HCT116 (cell line): ENCODE data around the gene INS. TPM values are rescaled to one million over a fixed set of nuclear protein-coding genes. Genes with fewer than 3 reads are reported as not detected.

Experiments used
- ATAC-seq: fragments of 200-7000 bp; cut with Tn5 transposase; 2 replicates; pipeline ENCODE4 v1.9.1; 2020; ENCODE audit warnings: mild to moderate bottlenecking, moderate library complexity
- BruUV-seq: library from RNA; stranded (reverse); fragments of 400-500 nt; replicated peaks from 2 replicates; lab custom pipeline; 2021; lab: Mats Ljungman, UMichigan
- CTCF ChIA-PET: fragments of 300-600 bp; sonication (Branson Sonifier 250); formaldehyde crosslinking; loops from one replicate; lab custom pipeline; 2021; ENCODE audit warnings: antibody characterized with exemption; lab: Charles Lee
- POLR2A ChIA-PET: fragments of 300-600, 350-600 bp; sonication (Branson Sonifier 250); formaldehyde crosslinking; loops from one replicate; lab custom pipeline; 2021; ENCODE audit warnings: antibody characterized with exemption; lab: Charles Lee
- RAD21 ChIA-PET, 2 experiments: fragments of 300-600 bp; sonication (Branson Sonifier 250); formaldehyde crosslinking; loops; one replicate each; lab custom pipeline; 2023; ENCODE audit warnings: low total read pairs in 2 of 2; ENCODE audit not compliant: uncharacterized antibody in 2 of 2, unreplicated experiment in 2 of 2, low non-redundant PET in 1 of 2; lab: Charles Lee
- DNase-seq: peaks from one replicate; pipeline ENCODE4 v3.0.0-alpha.2; 2010; ENCODE audit warnings: low read depth, low spot score
- H2AFZ ChIP-seq: fragments of 200-600 bp; shearing (Covaris generic), sonication (generic); 2 replicates; pipeline ENCODE4 v1.6.1; 2017; ENCODE audit warnings: low read depth, mixed run types, mixed read lengths, antibody characterized with exemption, low read length; ENCODE audit not compliant: poor library complexity, severe bottlenecking
- H3K27ac ChIP-seq: 2 replicates; pipeline ENCODE4 v1.5.1; 2012; ENCODE audit warnings: low read depth, low read length
- H3K27me3 ChIP-seq: fragments of 200-600 bp; sonication (generic); 2 replicates; pipeline ENCODE4 v1.6.1; 2016; ENCODE audit warnings: mixed run types, low read length, mixed read lengths; ENCODE audit not compliant: insufficient read depth
- H3K36me3 ChIP-seq, 2 experiments: fragments of 200-500 bp in 1 of 2; fragments of 200-600 bp in 1 of 2; sonication (Bioruptor generic) in 1 of 2; sonication (generic) in 1 of 2; 2 replicates each; pipeline versions ENCODE4 v1.5.1 to v1.6.1; 2014 to 2016; ENCODE audit warnings: low read length in 2 of 2, inconsistent platforms in 1 of 2, mixed read lengths in 1 of 2, mixed run types in 1 of 2; ENCODE audit not compliant: insufficient read depth in 2 of 2, control insufficient read depth in 1 of 2
- H3K4me1 ChIP-seq, 2 experiments: fragments of 200-600 bp in 1 of 2; sonication (generic) in 1 of 2; 2 replicates each; pipeline versions ENCODE4 v1.5.1 to v1.6.1; 2012 to 2017; ENCODE audit warnings: low read length in 2 of 2, inconsistent platforms in 1 of 2, mild to moderate bottlenecking in 1 of 2, mixed read lengths in 1 of 2, mixed run types in 1 of 2, moderate library complexity in 1 of 2; ENCODE audit not compliant: insufficient read depth in 2 of 2, control insufficient read depth in 1 of 2
- H3K4me2 ChIP-seq: fragments of 200-600 bp; sonication (generic); 2 replicates; pipeline ENCODE4 v1.6.1; 2017; ENCODE audit warnings: mixed run types, low read length, mixed read lengths
- H3K4me3 ChIP-seq, 2 experiments: fragments of 200-600 bp in 1 of 2; sonication (generic) in 1 of 2; replicated peaks in 1 of 2; 2 replicates each; pipeline ENCODE4 v1.5.1; 2011 to 2016; ENCODE audit warnings: low read length in 2 of 2, control low read depth in 1 of 2, low read depth in 1 of 2, mild to moderate bottlenecking in 1 of 2, mixed read lengths in 1 of 2, mixed run types in 1 of 2
- H3K79me2 ChIP-seq: fragments of 200-600 bp; sonication (generic); 2 replicates; pipeline ENCODE4 v1.6.1; 2017; ENCODE audit warnings: mild to moderate bottlenecking, mixed run types, low read length, moderate library complexity, mixed read lengths; ENCODE audit not compliant: insufficient read depth
- H3K9ac ChIP-seq: fragments of 200-600 bp; sonication (generic); 2 replicates; pipeline ENCODE4 v1.6.1; 2016; ENCODE audit warnings: low read length, mixed read lengths
- H3K9me2 ChIP-seq: fragments of 200-600 bp; sonication (generic), shearing (Covaris generic); 2 replicates; pipeline ENCODE4 v1.6.1; 2017; ENCODE audit warnings: mixed run types, mild to moderate bottlenecking, moderate library complexity; ENCODE audit not compliant: insufficient read depth
- H3K9me3 ChIP-seq, 2 experiments: fragments of 200-500 bp in 1 of 2; fragments of 200-600 bp in 1 of 2; sonication (Bioruptor generic) in 1 of 2; sonication (generic) in 1 of 2; 2 replicates each; pipeline ENCODE4 v1.6.1; 2014 to 2017; ENCODE audit warnings: low read length in 2 of 2, mixed read lengths in 2 of 2, inconsistent platforms in 1 of 2, low read depth in 1 of 2, mild to moderate bottlenecking in 1 of 2, mixed run types in 1 of 2, moderate library complexity in 1 of 2; ENCODE audit not compliant: control insufficient read depth in 1 of 2, insufficient read depth in 1 of 2
- H4K20me1 ChIP-seq: fragments of 200-600 bp; sonication (generic), shearing (Covaris generic); 2 replicates; pipeline ENCODE4 v1.6.1; 2017; ENCODE audit warnings: mixed run types, mild to moderate bottlenecking, moderate library complexity; ENCODE audit not compliant: insufficient read depth
- ATF3 ChIP-seq: IDR thresholded peaks from 2 replicates; pipeline ENCODE4 v1.6.1; 2012
- CBX3 ChIP-seq: IDR thresholded peaks from 2 replicates; pipeline ENCODE4 v1.6.1; 2012; ENCODE audit warnings: low read depth
- CTCF ChIP-seq, 3 experiments: fragments of 200-600 bp in 1 of 3; sonication (generic) in 1 of 3; IDR thresholded peaks in 2 of 3; conservative IDR thresholded peaks in 1 of 3; 2 replicates each; pipeline ENCODE4 v1.5.1; 2012 to 2017; ENCODE audit warnings: low read depth in 2 of 3, low read length in 2 of 3, antibody characterized with exemption in 1 of 3, borderline replicate concordance in 1 of 3, control low read depth in 1 of 3, mild to moderate bottlenecking in 1 of 3, mixed read lengths in 1 of 3, mixed run types in 1 of 3, moderate library complexity in 1 of 3; ENCODE audit not compliant: insufficient read depth in 1 of 3
- EGR1 ChIP-seq: IDR thresholded peaks from 2 replicates; pipeline ENCODE4 v1.6.1; 2012; ENCODE audit warnings: low read depth
- EZH2 ChIP-seq: fragments of 200-600 bp; sonication (generic); IDR thresholded peaks from 2 replicates; pipeline ENCODE4 v1.6.1; 2017; ENCODE audit warnings: antibody characterized with exemption, mixed run types
- EZH2phosphoT487 ChIP-seq: fragments of 200-600 bp; IDR thresholded peaks from 2 replicates; pipeline ENCODE4 v1.6.1; 2018; ENCODE audit warnings: antibody characterized with exemption, borderline replicate concordance
- FOSL1 ChIP-seq: IDR thresholded peaks from 2 replicates; pipeline ENCODE4 v1.6.1; 2012; ENCODE audit warnings: low read depth
- JUND ChIP-seq: IDR thresholded peaks from 2 replicates; pipeline ENCODE4 v1.6.1; 2012
- MAX ChIP-seq: IDR thresholded peaks from 2 replicates; pipeline ENCODE4 v1.6.1; 2012
- POLR2AphosphoS5 ChIP-seq: IDR thresholded peaks from 2 replicates; pipeline ENCODE4 v1.6.1; 2011; ENCODE audit warnings: mild to moderate bottlenecking, low read depth, low read length, moderate library complexity
- REST ChIP-seq: IDR thresholded peaks from 2 replicates; pipeline ENCODE4 v1.6.1; 2012; ENCODE audit warnings: low read depth
- SP1 ChIP-seq: IDR thresholded peaks from 2 replicates; pipeline ENCODE4 v1.6.1; 2012; ENCODE audit warnings: low read depth
- YY1 ChIP-seq: IDR thresholded peaks from 2 replicates; pipeline ENCODE4 v1.6.1; 2011; ENCODE audit warnings: low read length, low read depth, moderate library complexity, mild to moderate bottlenecking; ENCODE audit not compliant: insufficient replicate concordance; ENCODE audit errors: extremely low read depth
- ZBTB33 ChIP-seq: IDR thresholded peaks from 2 replicates; pipeline ENCODE4 v1.6.1; 2011; ENCODE audit warnings: mild to moderate bottlenecking, low read length, moderate library complexity; ENCODE audit not compliant: insufficient replicate concordance; ENCODE audit errors: extremely low read depth
- ZFX ChIP-seq: fragments of 450-650 bp; IDR thresholded peaks from 2 replicates; pipeline ENCODE4 v1.6.1; 2017
- ZNF274 ChIP-seq: fragments of 200-500 bp; sonication (Bioruptor generic); IDR thresholded peaks from 2 replicates; pipeline ENCODE4 v1.6.1; 2014; ENCODE audit warnings: mild to moderate bottlenecking, low read depth, low read length, inconsistent platforms
- intact Hi-C: fragments of 100-400 bp; cut with micrococcal nuclease; formaldehyde crosslinking; loops from 2 replicates; pipeline ENCODE4 v1.10.0; 2022
- total RNA-seq: library from RNA; stranded (reverse); gene quantifications from one replicate; pipeline ENCODE4 v1.2.1, GENCODE V29; 2021; ENCODE audit not compliant: unreplicated experiment

The INS gene
- total RNA-seq, 1 experiment from 2014 or later = 0.44 TPM

- no peaks in the 10 kb centered on the region for H3K9me2 ChIP-seq
- no peaks in the 10 kb centered on the region for H4K20me1 ChIP-seq
- no peak for TF ChIP-seq JUND
- TF ChIP-seq MAX = no peak
- TF ChIP-seq EZH2phosphoT487 = no peak
- TF ChIP-seq ZBTB33 = no peak
- TF ChIP-seq CTCF (IDR thresholded peaks at IDR 0.05 in 2 of 3, conservative IDR thresholded peaks at IDR 0.05 in 1 of 3; ENCODE audit: borderline replicate concordance in 1 of 3, insufficient read depth in 1 of 3, low read depth in 2 of 3, low read length in 2 of 3) = no peak
- TF ChIP-seq ATF3 = no peak
- no peak for TF ChIP-seq EGR1
- no peak for TF ChIP-seq ZFX
- TF ChIP-seq EZH2 = no peak
- TF ChIP-seq ZNF274 = no peak
- TF ChIP-seq YY1 = no peak
- no peak for TF ChIP-seq CBX3
- TF ChIP-seq FOSL1 = no peak
- no peak for TF ChIP-seq SP1
- TF ChIP-seq POLR2AphosphoS5 = no peak
- no peak for TF ChIP-seq REST
- intact Hi-C loops = no loop called here
- H3K4me3 ChIP-seq = no peak overlapping the region
- no peaks in the 10 kb centered on the region for H3K9me3 ChIP-seq
- no peak overlapping the region for H2AFZ ChIP-seq
- CTCF ChIA-PET = no interaction called here
- H3K27ac ChIP-seq = no peak overlapping the region; the same call in 1 of the 2 replicates
- RAD21 ChIA-PET = no interaction called here
- H3K4me1 ChIP-seq = peaks cover 13 to 17% of the 10 kb centered on the region in 2 experiments
- no peaks in the 10 kb centered on the region for H3K79me2 ChIP-seq
- H3K9ac ChIP-seq = no peak overlapping the region
- ATAC-seq (no peak), DNase-seq (no peak)
- POLR2A ChIA-PET = no interaction called here
- peak overlapping the region; percentile 48 for H3K4me2 ChIP-seq
- no peaks in the 10 kb centered on the region for H3K27me3 ChIP-seq
- no peaks in the 10 kb centered on the region for H3K36me3 ChIP-seq
- BruUV-seq = no TSS peak
Observed at GRCh38 chr11:2210366-2211112, 49.5 kb upstream of the INS start.
